ENCODE results near the gene DAZAP1. TPM values are rescaled to one million over a fixed set of nuclear protein-coding genes. Genes with fewer than 3 reads are reported as not detected.
A peak's percentile ranks its signal among the peaks of the same experiment; 100 is the strongest.

DAZAP1 gene
- total and polyA plus RNA-seq, 7 donors = 59.9 to 122 (median 90.9) TPM

DNA sequence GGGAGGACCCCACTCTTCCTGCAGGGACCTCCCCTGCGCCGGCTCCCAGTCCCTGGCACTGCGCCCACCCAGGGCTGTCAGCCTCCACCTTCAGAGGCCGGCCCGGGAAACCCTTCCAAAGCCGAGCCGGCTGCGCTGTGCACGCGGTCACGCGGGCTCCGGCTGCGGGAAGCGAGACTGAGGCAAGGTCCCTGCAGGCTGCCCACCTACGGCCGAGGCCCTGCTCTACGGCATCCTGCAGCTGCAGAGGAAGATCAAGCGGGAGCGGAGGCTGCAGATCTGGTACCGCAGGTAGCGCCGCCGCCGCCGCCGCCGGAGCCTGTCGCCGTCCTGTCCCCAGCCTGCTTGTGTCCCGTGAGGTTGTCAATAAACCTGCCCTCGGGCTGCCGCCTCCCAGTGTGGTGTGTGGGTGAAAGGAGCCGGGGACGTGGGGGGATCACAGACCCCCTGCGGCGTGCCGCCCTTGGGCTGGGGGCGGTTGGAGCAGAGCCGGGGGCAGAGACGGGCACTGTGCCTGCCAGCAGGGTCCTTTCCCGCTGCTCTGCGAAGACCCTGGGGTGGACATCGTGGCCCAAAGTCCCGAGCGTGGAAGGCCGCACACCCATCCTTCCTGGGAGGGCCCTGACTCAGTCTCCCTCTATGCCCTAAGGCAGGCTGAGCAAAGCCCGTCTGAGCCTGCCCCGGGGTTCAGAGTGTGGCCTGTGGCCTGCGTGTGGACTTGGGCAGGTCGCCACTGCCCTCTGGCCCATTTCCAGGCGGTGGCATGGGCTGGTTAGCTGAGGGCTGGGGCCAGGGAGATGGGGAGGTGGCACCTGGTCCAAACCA is 12.0 kb upstream of the DAZAP1 start:
- Histone ChIP-seq H3K4me3 (no peak overlapping the region), H3K27me3 (ENCODE audit: insufficient read depth in 3 of 3, low read length in 2 of 3) (no peaks in the 10 kb centered on the region), H3K27ac (peak overlapping the region; percentile 30), H3K36me3 (ENCODE audit: insufficient read depth in 1 of 2, low read depth in 1 of 2) (peaks cover 0 to 60% of the 10 kb centered on the region in 2 donors), H3K9me3 (no peaks in the 10 kb centered on the region), H3K4me1 (peaks cover 22% of the 10 kb centered on the region)
- TF ChIP-seq, protein P1, sequence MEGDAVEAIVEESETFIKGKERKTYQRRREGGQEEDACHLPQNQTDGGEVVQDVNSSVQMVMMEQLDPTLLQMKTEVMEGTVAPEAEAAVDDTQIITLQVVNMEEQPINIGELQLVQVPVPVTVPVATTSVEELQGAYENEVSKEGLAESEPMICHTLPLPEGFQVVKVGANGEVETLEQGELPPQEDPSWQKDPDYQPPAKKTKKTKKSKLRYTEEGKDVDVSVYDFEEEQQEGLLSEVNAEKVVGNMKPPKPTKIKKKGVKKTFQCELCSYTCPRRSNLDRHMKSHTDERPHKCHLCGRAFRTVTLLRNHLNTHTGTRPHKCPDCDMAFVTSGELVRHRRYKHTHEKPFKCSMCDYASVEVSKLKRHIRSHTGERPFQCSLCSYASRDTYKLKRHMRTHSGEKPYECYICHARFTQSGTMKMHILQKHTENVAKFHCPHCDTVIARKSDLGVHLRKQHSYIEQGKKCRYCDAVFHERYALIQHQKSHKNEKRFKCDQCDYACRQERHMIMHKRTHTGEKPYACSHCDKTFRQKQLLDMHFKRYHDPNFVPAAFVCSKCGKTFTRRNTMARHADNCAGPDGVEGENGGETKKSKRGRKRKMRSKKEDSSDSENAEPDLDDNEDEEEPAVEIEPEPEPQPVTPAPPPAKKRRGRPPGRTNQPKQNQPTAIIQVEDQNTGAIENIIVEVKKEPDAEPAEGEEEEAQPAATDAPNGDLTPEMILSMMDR (IDR thresholded peaks at IDR 0.05) = no peak
- DNase-seq = peak in 1 of 2 donors; percentile 78
- 49 to 77% (median 57%) methylated on average over 43 to 52 of the region's 52 CpGs for WGBS, 3 donors
- intact Hi-C loops (cut with DNase I) = loop anchor here in 1 of 2 donors (5.0 kb wide), 1 partner anchor 118 kb away; the partner anchor contains the start of gene FAM174C
- peak; percentile 10 to 51 (median 40) for ATAC-seq

DNA sequence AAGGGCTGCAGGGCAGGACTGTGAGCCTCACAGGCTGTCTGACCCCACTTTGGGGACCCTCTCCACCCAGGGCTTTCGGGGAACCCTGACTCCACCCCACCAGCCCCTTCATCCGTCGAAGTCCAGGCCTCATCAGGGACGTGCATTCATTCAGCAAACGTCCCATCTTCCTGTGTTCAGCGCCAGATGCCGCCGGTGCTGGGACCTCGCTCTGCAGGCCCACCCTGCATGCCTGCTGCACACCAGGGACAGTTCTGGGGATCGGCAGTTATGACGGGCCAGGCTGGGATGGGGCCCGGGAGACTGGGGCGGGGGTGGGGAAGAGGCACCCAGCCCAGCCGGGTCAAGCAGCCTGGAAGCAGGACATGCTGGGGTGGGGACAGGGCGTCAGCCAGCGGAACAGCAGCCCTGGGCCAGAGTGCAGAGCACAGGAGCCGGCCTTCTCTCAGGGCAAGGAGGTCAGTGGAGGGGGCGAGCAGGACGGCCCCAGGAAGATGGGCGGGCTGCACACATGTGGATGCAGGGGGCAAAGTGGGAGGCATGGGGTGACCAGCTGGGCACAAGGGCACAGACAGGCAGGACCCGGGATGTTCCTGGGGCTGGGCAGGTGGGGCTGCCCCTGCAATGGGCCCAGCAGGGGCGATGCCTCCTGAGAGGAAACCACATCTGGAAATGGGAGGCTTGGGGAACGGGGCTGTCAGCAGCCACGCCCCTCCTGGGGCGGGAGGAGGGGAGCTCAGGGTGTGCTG is 11.2 kb upstream of the DAZAP1 start:
- intact Hi-C loops (cut with DNase I) = loop anchor here in 1 of 2 donors (5.0 kb wide), 1 partner anchor 119 kb away; the partner anchor contains the start of gene FAM174C
- H3K4me1 ChIP-seq = peaks cover 25% of the 10 kb centered on the region
- H3K27ac ChIP-seq = peak overlapping the region; percentile 30
- peaks cover 0 to 52% of the 10 kb centered on the region in 2 donors for H3K36me3 ChIP-seq (ENCODE audit: insufficient read depth in 1 of 2, low read depth in 1 of 2)
- TF ChIP-seq, protein P1 (IDR thresholded peaks at IDR 0.05) = no peak
- WGBS, 3 donors = 13 to 30% (median 17%) methylated on average over 24 to 25 of the region's 25 CpGs
- ATAC-seq = peak in 3 of 4 donors; percentile 9 to 31 (median 25)
- DNase-seq = no peak
- H3K27me3 ChIP-seq (ENCODE audit: insufficient read depth in 3 of 3, low read length in 2 of 3) = no peaks in the 10 kb centered on the region
- no peaks in the 10 kb centered on the region for H3K9me3 ChIP-seq
- no peak overlapping the region for H3K4me3 ChIP-seq

DNA sequence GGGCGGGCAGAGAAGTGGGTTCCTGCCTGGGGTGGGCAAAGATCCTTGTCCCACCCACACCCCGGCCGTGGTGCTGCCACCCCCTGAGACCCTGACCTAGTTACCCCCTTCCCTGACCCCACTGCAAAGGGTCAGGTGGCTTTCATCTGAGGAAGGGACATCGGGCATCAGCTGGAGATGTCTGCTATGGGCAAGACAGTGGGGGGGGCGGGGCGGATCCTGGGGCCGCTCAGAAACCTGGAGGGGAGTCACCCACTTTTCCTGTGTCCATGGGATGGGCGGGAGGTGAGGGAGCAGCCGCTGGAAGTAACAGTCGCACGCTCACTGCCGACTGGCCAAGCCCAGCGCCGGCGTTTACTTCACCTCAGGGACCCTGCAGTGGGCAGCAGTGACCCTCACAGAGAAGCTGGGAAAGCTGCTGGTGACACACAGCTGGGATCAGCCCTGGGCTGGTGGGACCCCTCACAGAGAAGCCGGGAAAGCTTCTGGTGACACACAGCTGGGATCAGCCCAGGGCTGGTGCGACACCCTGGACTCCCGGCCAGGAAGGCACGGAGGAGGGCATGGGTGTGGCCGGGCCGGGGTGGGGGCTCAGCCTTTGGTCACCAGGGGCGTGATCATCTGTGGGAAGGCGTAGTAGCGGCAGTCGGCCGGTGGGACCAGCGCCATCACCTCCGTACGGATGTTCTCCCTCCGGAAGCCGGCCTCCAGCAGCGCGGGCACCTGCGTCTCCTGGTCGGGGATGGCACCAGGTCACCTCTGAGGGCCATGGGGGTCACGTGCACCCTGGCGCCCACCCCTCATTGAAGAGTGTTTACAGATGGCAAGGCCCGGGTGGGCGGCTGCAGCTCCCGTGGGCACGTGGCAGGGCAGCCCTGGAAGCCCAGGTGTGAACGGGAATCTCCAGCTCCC is 10.4 kb upstream of the DAZAP1 start:
- Histone ChIP-seq H3K9me3 (no peaks in the 10 kb centered on the region), H3K27me3 (ENCODE audit: insufficient read depth in 3 of 3, low read length in 2 of 3) (no peaks in the 10 kb centered on the region), H3K4me1 (peaks cover 25% of the 10 kb centered on the region), H3K27ac (peak overlapping the region; percentile 36), H3K36me3 (ENCODE audit: insufficient read depth in 1 of 2, low read depth in 1 of 2) (peaks cover 0 to 44% of the 10 kb centered on the region in 2 donors), H3K4me3 (no peak overlapping the region)
- ATAC-seq (peak in 1 of 4 donors; percentile 7), DNase-seq (no peak)
- TF ChIP-seq, protein P1 (IDR thresholded peaks at IDR 0.05) = no peak
- intact Hi-C loops (cut with DNase I) = loop anchor here in 1 of 2 donors (5.0 kb wide), 1 partner anchor 120 kb away; the partner anchor contains the start of gene FAM174C
- 44 to 57% (median 44%) methylated on average over 42 of the region's 42 CpGs for WGBS, 3 donors

DNA sequence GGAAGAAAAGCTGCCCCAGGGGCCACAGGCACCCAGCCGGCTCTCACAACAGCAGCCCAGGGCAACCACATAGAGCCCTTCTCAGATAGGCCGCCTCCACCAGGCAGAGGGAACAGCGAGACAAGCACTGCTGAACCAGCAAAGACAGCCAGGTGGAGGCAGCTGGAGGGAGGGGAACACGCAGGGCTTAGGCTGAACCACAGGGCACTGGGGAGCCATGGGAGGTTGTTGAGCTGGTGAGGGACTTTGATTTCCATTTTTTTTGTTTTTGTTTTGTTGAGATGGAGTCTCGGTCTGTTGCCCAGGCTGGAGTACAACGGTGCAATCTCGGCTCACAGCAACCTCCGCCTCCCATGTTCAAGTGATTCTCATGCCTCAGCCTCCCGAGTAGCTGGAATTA is 9.5 kb upstream of the DAZAP1 start:
- DNase-seq (no peak), ATAC-seq (no peak)
- WGBS, 3 donors = 76 to 91% (median 76%) methylated on average over 9 of the region's 9 CpGs
- TF ChIP-seq, protein P1 (IDR thresholded peaks at IDR 0.05) = no peak
- peaks cover 25% of the 10 kb centered on the region for H3K4me1 ChIP-seq
- H3K9me3 ChIP-seq = no peaks in the 10 kb centered on the region
- peak overlapping the region; percentile 36 for H3K27ac ChIP-seq
- H3K36me3 ChIP-seq (ENCODE audit: insufficient read depth in 1 of 2, low read depth in 1 of 2) = peaks cover 0 to 36% of the 10 kb centered on the region in 2 donors
- no peak overlapping the region for H3K4me3 ChIP-seq
- intact Hi-C loops (cut with DNase I) = loop anchor here in 1 of 2 donors (5.0 kb wide), 1 partner anchor 121 kb away; the partner anchor contains the start of gene FAM174C
- H3K27me3 ChIP-seq (ENCODE audit: insufficient read depth in 3 of 3, low read length in 2 of 3) = no peaks in the 10 kb centered on the region
